ENCODE measurements around the gene PBX4. TPM values are rescaled to one million over a fixed set of nuclear protein-coding genes. Genes with fewer than 3 reads are reported as not detected.

The PBX4 gene
- total and polyA plus RNA-seq, 2 experiments from 2014 or later: 2.6 to 4.1 TPM

DNA sequence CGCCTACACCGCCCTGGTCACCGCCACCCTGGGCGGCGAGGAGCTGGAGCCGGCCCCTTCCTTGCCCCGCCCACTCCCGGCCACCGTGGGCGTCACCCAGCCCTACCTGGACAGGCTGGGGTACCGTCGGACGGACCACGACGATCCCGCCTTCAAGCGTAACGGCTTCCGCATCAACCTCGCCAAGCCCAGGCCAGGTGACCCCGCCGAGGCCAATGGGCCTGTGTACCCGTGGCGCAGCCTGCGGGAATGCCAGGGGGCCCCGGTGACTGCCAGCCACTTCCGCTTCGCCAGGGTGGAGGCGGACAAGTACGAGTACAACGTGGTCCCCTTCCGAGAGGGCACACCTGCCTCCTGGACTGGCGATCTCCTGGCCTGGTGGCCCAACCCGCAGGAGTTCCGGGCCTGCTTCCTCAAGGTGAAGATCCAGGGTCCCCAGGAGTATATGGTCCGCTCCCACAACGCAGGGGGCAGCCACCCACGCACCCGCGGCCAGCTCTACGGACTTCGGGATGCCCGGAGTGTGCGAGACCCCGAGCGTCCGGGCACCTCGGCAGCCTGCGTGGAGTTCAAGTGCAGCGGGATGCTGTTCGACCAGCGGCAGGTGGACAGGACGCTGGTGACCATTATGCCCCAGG lies 73.4 kb downstream of the PBX4 start:
- Histone ChIP-seq H3F3A (replicated peaks; ENCODE audit: low read depth) (no peaks in the 10 kb centered on the region), H3K4me1 (ENCODE audit: insufficient read depth) (no peaks in the 10 kb centered on the region), H3K27ac (ENCODE audit: low read depth) (no peak overlapping the region), H4K20me1 (replicated peaks; ENCODE audit: insufficient read depth) (no peaks in the 10 kb centered on the region), H2AFZ (no peak overlapping the region), H3K36me3 (ENCODE audit: insufficient read depth) (no peaks in the 10 kb centered on the region), H3K9me2 (ENCODE audit: insufficient read depth) (no peaks in the 10 kb centered on the region), H3K79me2 (replicated peaks; ENCODE audit: insufficient read depth) (no peaks in the 10 kb centered on the region), H3K4me3 (no peak overlapping the region), H3K27me3 (ENCODE audit: insufficient read depth) (peaks cover 5% of the 10 kb centered on the region; the same call in 1 of the 2 replicates), H3K4me2 (no peak overlapping the region)
- H3K4me1 Mint-ChIP-seq: peaks cover 8% of the 10 kb centered on the region; the same call in 2 of the 3 replicates
- no peak for ATAC-seq
- no peaks in the 10 kb centered on the region; the same call in 2 of the 3 replicates for H3K36me3 Mint-ChIP-seq (ENCODE audit: low read depth)
- no peak for DNase-seq (ENCODE audit: low spot score)
- TF ChIP-seq JUNB (IDR thresholded peaks at IDR 0.05; ENCODE audit: unreplicated experiment) (no peak), POLR2AphosphoS5 (IDR thresholded peaks at IDR 0.05; ENCODE audit: low read depth) (no peak), ZNF114 (CRISPR knock-in tag; IDR thresholded peaks at IDR 0.05) (no peak)
- H3K27ac Mint-ChIP-seq: no peak overlapping the region
- no peak overlapping the region for H3K4me3 Mint-ChIP-seq
- H3K27me3 Mint-ChIP-seq (ENCODE audit: insufficient read depth, low read depth, poor library complexity): peaks cover 7% of the 10 kb centered on the region
- no peaks in the 10 kb centered on the region; the same call in 2 of the 3 replicates for H3K9me3 Mint-ChIP-seq

DNA sequence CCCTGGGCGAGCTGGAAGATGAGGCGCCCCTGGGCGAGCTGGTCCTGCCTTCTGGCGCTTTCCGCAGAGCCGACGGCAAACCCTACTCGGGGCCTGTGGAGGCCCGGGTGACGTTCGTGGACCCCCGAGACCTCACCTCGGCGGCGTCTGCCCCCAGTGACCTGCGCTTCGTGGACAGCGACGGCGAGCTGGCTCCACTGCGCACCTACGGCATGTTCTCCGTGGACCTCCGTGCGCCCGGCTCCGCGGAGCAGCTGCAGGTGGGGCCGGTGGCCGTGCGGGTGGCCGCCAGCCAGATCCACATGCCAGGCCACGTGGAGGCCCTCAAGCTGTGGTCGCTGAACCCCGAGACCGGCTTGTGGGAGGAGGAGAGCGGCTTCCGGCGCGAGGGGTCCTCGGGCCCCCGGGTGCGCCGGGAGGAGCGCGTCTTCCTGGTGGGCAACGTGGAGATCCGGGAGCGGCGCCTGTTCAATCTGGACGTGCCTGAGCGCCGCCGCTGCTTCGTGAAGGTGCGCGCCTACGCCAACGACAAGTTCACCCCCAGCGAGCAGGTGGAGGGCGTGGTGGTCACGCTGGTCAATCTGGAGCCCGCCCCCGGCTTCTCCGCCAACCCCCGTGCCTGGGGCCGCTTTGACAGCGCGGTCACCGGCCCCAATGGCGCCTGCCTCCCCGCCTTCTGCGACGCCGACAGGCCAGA lies 74.1 kb downstream of the PBX4 start:
- Histone ChIP-seq H3K27me3 (ENCODE audit: insufficient read depth) (peaks cover 12% of the 10 kb centered on the region), H3K4me3 (no peak overlapping the region), H2AFZ (no peak overlapping the region), H3F3A (replicated peaks; ENCODE audit: low read depth) (0 out of 2 replicates have a peak, but pooled peaks cover 3% of the 10 kb centered on the region), H4K20me1 (replicated peaks; ENCODE audit: insufficient read depth) (no peaks in the 10 kb centered on the region), H3K36me3 (ENCODE audit: insufficient read depth) (no peaks in the 10 kb centered on the region), H3K79me2 (replicated peaks; ENCODE audit: insufficient read depth) (no peaks in the 10 kb centered on the region), H3K4me1 (ENCODE audit: insufficient read depth) (no peaks in the 10 kb centered on the region), H3K27ac (ENCODE audit: low read depth) (no peak overlapping the region), H3K9me2 (ENCODE audit: insufficient read depth) (no peaks in the 10 kb centered on the region), H3K4me2 (no peak overlapping the region)
- peaks cover 11% of the 10 kb centered on the region for H3K27me3 Mint-ChIP-seq (ENCODE audit: insufficient read depth, low read depth, poor library complexity)
- peaks cover 5% of the 10 kb centered on the region; the same call in 2 of the 3 replicates for H3K4me1 Mint-ChIP-seq
- no peak for ATAC-seq
- no peak for DNase-seq (ENCODE audit: low spot score)
- H3K4me3 Mint-ChIP-seq: no peak overlapping the region
- no peaks in the 10 kb centered on the region; the same call in 2 of the 3 replicates for H3K36me3 Mint-ChIP-seq (ENCODE audit: low read depth)
- no peaks in the 10 kb centered on the region; the same call in 2 of the 3 replicates for H3K9me3 Mint-ChIP-seq
- H3K27ac Mint-ChIP-seq: no peak overlapping the region
- TF ChIP-seq NANOG (IDR thresholded peaks at IDR 0.05; ENCODE audit: borderline replicate concordance) (no peak), EZH2 (IDR thresholded peaks at IDR 0.05; ENCODE audit: low read depth, unreplicated experiment) (no peak), CREB1 (CRISPR knock-in tag; IDR thresholded peaks at IDR 0.05; ENCODE audit: low read depth) (no peak), JUNB (IDR thresholded peaks at IDR 0.05; ENCODE audit: unreplicated experiment) (no peak), ZNF114 (CRISPR knock-in tag; IDR thresholded peaks at IDR 0.05) (no peak), ZNF331 (CRISPR knock-in tag; IDR thresholded peaks at IDR 0.05; ENCODE audit: low read depth) (no peak), STAT1 (IDR thresholded peaks at IDR 0.05; ENCODE audit: unreplicated experiment) (no peak)
- TF ChIP-seq, protein P1, sequence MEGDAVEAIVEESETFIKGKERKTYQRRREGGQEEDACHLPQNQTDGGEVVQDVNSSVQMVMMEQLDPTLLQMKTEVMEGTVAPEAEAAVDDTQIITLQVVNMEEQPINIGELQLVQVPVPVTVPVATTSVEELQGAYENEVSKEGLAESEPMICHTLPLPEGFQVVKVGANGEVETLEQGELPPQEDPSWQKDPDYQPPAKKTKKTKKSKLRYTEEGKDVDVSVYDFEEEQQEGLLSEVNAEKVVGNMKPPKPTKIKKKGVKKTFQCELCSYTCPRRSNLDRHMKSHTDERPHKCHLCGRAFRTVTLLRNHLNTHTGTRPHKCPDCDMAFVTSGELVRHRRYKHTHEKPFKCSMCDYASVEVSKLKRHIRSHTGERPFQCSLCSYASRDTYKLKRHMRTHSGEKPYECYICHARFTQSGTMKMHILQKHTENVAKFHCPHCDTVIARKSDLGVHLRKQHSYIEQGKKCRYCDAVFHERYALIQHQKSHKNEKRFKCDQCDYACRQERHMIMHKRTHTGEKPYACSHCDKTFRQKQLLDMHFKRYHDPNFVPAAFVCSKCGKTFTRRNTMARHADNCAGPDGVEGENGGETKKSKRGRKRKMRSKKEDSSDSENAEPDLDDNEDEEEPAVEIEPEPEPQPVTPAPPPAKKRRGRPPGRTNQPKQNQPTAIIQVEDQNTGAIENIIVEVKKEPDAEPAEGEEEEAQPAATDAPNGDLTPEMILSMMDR (conservative IDR thresholded peaks at IDR 0.05; ENCODE audit: low read depth in 2 of 2): no peak
- TF ChIP-seq, protein P2, sequence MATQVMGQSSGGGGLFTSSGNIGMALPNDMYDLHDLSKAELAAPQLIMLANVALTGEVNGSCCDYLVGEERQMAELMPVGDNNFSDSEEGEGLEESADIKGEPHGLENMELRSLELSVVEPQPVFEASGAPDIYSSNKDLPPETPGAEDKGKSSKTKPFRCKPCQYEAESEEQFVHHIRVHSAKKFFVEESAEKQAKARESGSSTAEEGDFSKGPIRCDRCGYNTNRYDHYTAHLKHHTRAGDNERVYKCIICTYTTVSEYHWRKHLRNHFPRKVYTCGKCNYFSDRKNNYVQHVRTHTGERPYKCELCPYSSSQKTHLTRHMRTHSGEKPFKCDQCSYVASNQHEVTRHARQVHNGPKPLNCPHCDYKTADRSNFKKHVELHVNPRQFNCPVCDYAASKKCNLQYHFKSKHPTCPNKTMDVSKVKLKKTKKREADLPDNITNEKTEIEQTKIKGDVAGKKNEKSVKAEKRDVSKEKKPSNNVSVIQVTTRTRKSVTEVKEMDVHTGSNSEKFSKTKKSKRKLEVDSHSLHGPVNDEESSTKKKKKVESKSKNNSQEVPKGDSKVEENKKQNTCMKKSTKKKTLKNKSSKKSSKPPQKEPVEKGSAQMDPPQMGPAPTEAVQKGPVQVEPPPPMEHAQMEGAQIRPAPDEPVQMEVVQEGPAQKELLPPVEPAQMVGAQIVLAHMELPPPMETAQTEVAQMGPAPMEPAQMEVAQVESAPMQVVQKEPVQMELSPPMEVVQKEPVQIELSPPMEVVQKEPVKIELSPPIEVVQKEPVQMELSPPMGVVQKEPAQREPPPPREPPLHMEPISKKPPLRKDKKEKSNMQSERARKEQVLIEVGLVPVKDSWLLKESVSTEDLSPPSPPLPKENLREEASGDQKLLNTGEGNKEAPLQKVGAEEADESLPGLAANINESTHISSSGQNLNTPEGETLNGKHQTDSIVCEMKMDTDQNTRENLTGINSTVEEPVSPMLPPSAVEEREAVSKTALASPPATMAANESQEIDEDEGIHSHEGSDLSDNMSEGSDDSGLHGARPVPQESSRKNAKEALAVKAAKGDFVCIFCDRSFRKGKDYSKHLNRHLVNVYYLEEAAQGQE (IDR thresholded peaks at IDR 0.05; ENCODE audit: unreplicated experiment): no peak
- TF ChIP-seq, protein P3, sequence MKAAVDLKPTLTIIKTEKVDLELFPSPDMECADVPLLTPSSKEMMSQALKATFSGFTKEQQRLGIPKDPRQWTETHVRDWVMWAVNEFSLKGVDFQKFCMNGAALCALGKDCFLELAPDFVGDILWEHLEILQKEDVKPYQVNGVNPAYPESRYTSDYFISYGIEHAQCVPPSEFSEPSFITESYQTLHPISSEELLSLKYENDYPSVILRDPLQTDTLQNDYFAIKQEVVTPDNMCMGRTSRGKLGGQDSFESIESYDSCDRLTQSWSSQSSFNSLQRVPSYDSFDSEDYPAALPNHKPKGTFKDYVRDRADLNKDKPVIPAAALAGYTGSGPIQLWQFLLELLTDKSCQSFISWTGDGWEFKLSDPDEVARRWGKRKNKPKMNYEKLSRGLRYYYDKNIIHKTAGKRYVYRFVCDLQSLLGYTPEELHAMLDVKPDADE (IDR thresholded peaks at IDR 0.05): no peak

All from GM23338 (cell line).